RWPE1 (cell line): Measurements from ENCODE around the gene SEC62.

Experiments used
- CTCF ChIA-PET: fragments of 350-600 bp; sonication (Branson Sonifier 250); formaldehyde crosslinking; extraction: SDS; loops from one replicate; lab custom pipeline; 2021; lab: Yijun Ruan, JAX
- POLR2A ChIA-PET: fragments of 400-600 bp; formaldehyde crosslinking; extraction: SDS; loops from one replicate; lab custom pipeline; 2020; ENCODE audit warnings: antibody characterized with exemption; ENCODE audit not compliant: low non-redundant PET; lab: Yijun Ruan, JAX
- DNase-seq: peaks from one replicate; pipeline ENCODE4 v3.0.0; 2012; ENCODE audit warnings: low spot score
- H3K27ac ChIP-seq: fragments of 450-650 bp; 2 replicates; pipeline ENCODE4 v1.5.1; 2017
- CTCF ChIP-seq: fragments of 450-650 bp; conservative IDR thresholded peaks from 2 replicates; pipeline ENCODE4 v1.5.1; 2017; ENCODE audit warnings: low read depth, mild to moderate bottlenecking

SEC62 gene

GRCh38 chr3:170047133-170047404, 80.5 kb downstream of the SEC62 start:
- TF ChIP-seq CTCF = no peak
- CTCF ChIA-PET = no interaction called here
- DNase-seq = no peak
- no peak overlapping the region for H3K27ac ChIP-seq
- POLR2A ChIA-PET = no interaction called here
